Caco-2 (cell line): Measurements from ENCODE around the gene WDFY4. TPM values are rescaled to one million over a fixed set of nuclear protein-coding genes. Genes with fewer than 3 reads are reported as not detected.

Experiments used
- BruUV-seq: library from RNA; stranded (reverse); fragments of 400-500 nt; replicated peaks from 2 replicates; lab custom pipeline; 2021; lab: Mats Ljungman, UMichigan
- CTCF ChIA-PET: fragments of 300-600 bp; sonication (Branson Sonifier 250); formaldehyde crosslinking; loops from one replicate; lab custom pipeline; 2022; ENCODE audit warnings: antibody characterized with exemption; lab: Charles Lee
- POLR2A ChIA-PET: fragments of 300-600 bp; sonication (Branson Sonifier 250); formaldehyde crosslinking; loops from one replicate; lab custom pipeline; 2022; ENCODE audit warnings: antibody characterized with exemption; lab: Charles Lee
- DNase-seq, 2 experiments: peaks; one replicate each; pipeline versions ENCODE4 v3.0.0 to v3.0.0-alpha.2; 2020 to 2022
- H3K27me3 ChIP-seq: replicated peaks from 2 replicates; pipeline ENCODE4 v1.6.0; 2011; ENCODE audit warnings: low read length; ENCODE audit not compliant: control insufficient read depth, insufficient read depth
- H3K36me3 ChIP-seq: 2 replicates; pipeline ENCODE4 v1.5.1; 2011; ENCODE audit warnings: low read length; ENCODE audit not compliant: control insufficient read depth, insufficient read depth
- H3K4me1 ChIP-seq: fragments of 250-450 bp; sonication (Bioruptor Pico); 2 replicates; pipeline ENCODE4 v1.5.1; 2020; ENCODE audit warnings: mild to moderate bottlenecking
- H3K4me3 ChIP-seq: 2 replicates; pipeline ENCODE4 v1.5.1; 2011; ENCODE audit warnings: low read depth, mild to moderate bottlenecking, control low read depth, low read length
- H3K9me3 ChIP-seq: fragments of 250-450 bp; sonication (Bioruptor Pico); 2 replicates; pipeline ENCODE4 v1.5.1; 2020; ENCODE audit warnings: mild to moderate bottlenecking, moderate library complexity
- H3K27ac Mint-ChIP-seq: one replicate; pipeline ENCODE4 v1.8.0; 2022; ENCODE audit warnings: mixed read lengths; ENCODE audit not compliant: unreplicated experiment
- H3K27me3 Mint-ChIP-seq: one replicate; pipeline ENCODE4 v1.8.0; 2022; ENCODE audit warnings: mixed read lengths; ENCODE audit not compliant: insufficient read depth, unreplicated experiment
- H3K36me3 Mint-ChIP-seq: one replicate; pipeline ENCODE4 v1.8.0; 2022; ENCODE audit warnings: mild to moderate bottlenecking, mixed read lengths; ENCODE audit not compliant: insufficient read depth, unreplicated experiment
- H3K4me1 Mint-ChIP-seq: one replicate; pipeline ENCODE4 v1.8.0; 2022; ENCODE audit warnings: low read depth, mixed read lengths; ENCODE audit not compliant: unreplicated experiment
- H3K4me3 Mint-ChIP-seq: one replicate; pipeline ENCODE4 v1.8.0; 2022; ENCODE audit warnings: mild to moderate bottlenecking, moderate library complexity, mixed read lengths; ENCODE audit not compliant: unreplicated experiment
- H3K9me3 Mint-ChIP-seq: one replicate; pipeline ENCODE4 v1.8.0; 2022; ENCODE audit warnings: mixed read lengths; ENCODE audit not compliant: unreplicated experiment
- CTCF ChIP-seq, 2 experiments: fragments of 200-600 bp in 1 of 2; IDR thresholded peaks; 1 replicate in 1 of 2; 2 replicates in 1 of 2; pipeline versions ENCODE4 v1.5.1 to v1.8.0; 2011 to 2022; ENCODE audit warnings: antibody characterized with exemption in 1 of 2, control low read depth in 1 of 2, inconsistent platforms in 1 of 2, low read depth in 1 of 2, low read length in 1 of 2, mild to moderate bottlenecking in 1 of 2, moderate library complexity in 1 of 2; ENCODE audit not compliant: insufficient read depth in 1 of 2, severe bottlenecking in 1 of 2, unreplicated experiment in 1 of 2
- intact Hi-C: fragments of 100-400 bp; cut with micrococcal nuclease; formaldehyde crosslinking; loops from one replicate; pipeline ENCODE4 v1.10.0; 2022; ENCODE audit not compliant: unreplicated experiment
- total RNA-seq: library from RNA; stranded (reverse); gene quantifications from 2 replicates; pipeline ENCODE4 v1.2.3, GENCODE V29; 2022

The WDFY4 gene
- total RNA-seq, 1 experiment from 2014 or later = not detected

GRCh38 chr10:49008091-49008490 is 323.4 kb downstream of the WDFY4 start:
- no peak overlapping the region for H3K27ac Mint-ChIP-seq
- H3K27me3 Mint-ChIP-seq = peaks cover 16% of the 10 kb centered on the region
- ChIA-PET CTCF (no interaction called here), POLR2A (no interaction called here)
- H3K9me3 Mint-ChIP-seq = no peaks in the 10 kb centered on the region
- no peak for DNase-seq
- intact Hi-C loops = no loop called here
- H3K4me3 ChIP-seq = no peak overlapping the region
- no peaks in the 10 kb centered on the region for H3K36me3 ChIP-seq
- BruUV-seq = no TSS peak
- no peaks in the 10 kb centered on the region for H3K36me3 Mint-ChIP-seq
- no peaks in the 10 kb centered on the region for H3K4me1 ChIP-seq
- no peak overlapping the region for H3K4me3 Mint-ChIP-seq
- TF ChIP-seq CTCF (IDR thresholded peaks at IDR 0.05; ENCODE audit: insufficient read depth in 1 of 2, low read depth in 1 of 2, low read length in 1 of 2, severe bottlenecking in 1 of 2, unreplicated experiment in 1 of 2) = no peak
- H3K27me3 ChIP-seq = no peaks in the 10 kb centered on the region
- no peaks in the 10 kb centered on the region for H3K4me1 Mint-ChIP-seq
- H3K9me3 ChIP-seq = no peaks in the 10 kb centered on the region

DNA sequence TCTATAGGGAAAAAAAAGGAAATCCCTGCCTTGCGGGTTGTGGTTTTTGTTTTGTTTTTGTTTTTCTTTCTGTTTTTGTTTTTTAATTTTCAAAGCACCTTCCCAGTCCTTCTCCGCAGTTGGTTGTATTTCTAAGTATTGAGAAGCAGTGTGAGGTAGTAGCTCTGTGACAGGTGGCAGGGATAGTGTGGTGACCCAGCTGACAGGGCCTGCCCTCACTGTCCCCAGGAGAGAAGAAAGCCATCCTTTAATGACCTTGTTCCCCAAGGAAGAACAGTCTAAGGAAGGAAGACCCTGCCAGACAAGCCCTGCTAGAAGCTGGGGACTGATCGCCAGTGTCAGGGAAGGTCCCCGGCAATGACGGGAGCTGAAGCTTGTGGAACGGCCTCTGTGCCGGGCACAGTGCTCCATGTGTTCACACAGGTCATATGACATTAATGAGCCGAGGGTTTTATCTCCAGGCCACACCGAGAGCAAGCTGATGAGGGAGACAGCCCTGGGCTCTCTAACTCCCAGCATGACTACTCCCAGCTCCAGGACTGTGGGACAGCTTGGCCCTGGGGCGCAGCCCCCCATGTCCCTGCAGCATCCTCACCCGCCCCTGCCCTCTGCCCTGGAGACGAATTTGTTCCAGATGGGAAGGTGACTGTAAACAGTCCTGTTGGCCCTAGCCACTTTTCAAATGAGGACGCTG is 324.0 kb downstream of the WDFY4 start:
- H3K27me3 Mint-ChIP-seq = peaks cover 16% of the 10 kb centered on the region
- Histone ChIP-seq H3K9me3 (no peaks in the 10 kb centered on the region), H3K4me1 (no peaks in the 10 kb centered on the region), H3K27me3 (peaks cover 2% of the 10 kb centered on the region; the same call in 1 of the 2 replicates), H3K4me3 (no peak overlapping the region), H3K36me3 (no peaks in the 10 kb centered on the region)
- no peak overlapping the region for H3K4me3 Mint-ChIP-seq
- no peaks in the 10 kb centered on the region for H3K4me1 Mint-ChIP-seq
- no peak for DNase-seq
- no peak for TF ChIP-seq CTCF (IDR thresholded peaks at IDR 0.05; ENCODE audit: insufficient read depth in 1 of 2, low read depth in 1 of 2, low read length in 1 of 2, severe bottlenecking in 1 of 2, unreplicated experiment in 1 of 2)
- intact Hi-C loops = no loop called here
- ChIA-PET CTCF (no interaction called here), POLR2A (no interaction called here)
- H3K36me3 Mint-ChIP-seq = no peaks in the 10 kb centered on the region
- BruUV-seq = no TSS peak
- H3K27ac Mint-ChIP-seq = no peak overlapping the region
- H3K9me3 Mint-ChIP-seq = no peaks in the 10 kb centered on the region

GRCh38 chr10:49009199-49009979 is 324.7 kb downstream of the WDFY4 start:
- intact Hi-C loops = no loop called here
- CTCF ChIA-PET = no interaction called here
- POLR2A ChIA-PET = no interaction called here

More at GRCh38 chr10:49009199-49009979, 324.7 kb downstream of the WDFY4 start:
- no peaks in the 10 kb centered on the region for H3K36me3 ChIP-seq
- H3K4me1 ChIP-seq = no peaks in the 10 kb centered on the region
- H3K9me3 Mint-ChIP-seq = no peaks in the 10 kb centered on the region
- H3K36me3 Mint-ChIP-seq = no peaks in the 10 kb centered on the region
- DNase-seq = no peak
- TF ChIP-seq CTCF (IDR thresholded peaks at IDR 0.05; ENCODE audit: insufficient read depth in 1 of 2, low read depth in 1 of 2, low read length in 1 of 2, severe bottlenecking in 1 of 2, unreplicated experiment in 1 of 2) = no peak
- no peak overlapping the region for H3K4me3 Mint-ChIP-seq
- peaks cover 16% of the 10 kb centered on the region for H3K27me3 Mint-ChIP-seq
- no peak overlapping the region for H3K27ac Mint-ChIP-seq
- no TSS peak for BruUV-seq
- no peaks in the 10 kb centered on the region for H3K4me1 Mint-ChIP-seq
- no peak overlapping the region for H3K4me3 ChIP-seq
- H3K9me3 ChIP-seq = no peaks in the 10 kb centered on the region
- H3K27me3 ChIP-seq = peaks cover 2% of the 10 kb centered on the region; the same call in 1 of the 2 replicates
